Pons (tissue), 1 donor: ENCODE results near the gene CDK10.
"Not testable (repeated sequence)": the region's sequence is repeated elsewhere in the genome, so short reads cannot be mapped to it uniquely, and the experiment has no call there.

ENCODE experiments used
- DNase-seq: peaks from one replicate; pipeline ENCODE4 v3.0.0-alpha.2; 2016; ENCODE audit warnings: low spot score

The CDK10 gene

GRCh38 chr16:89695875-89696669, 9.6 kb downstream of the CDK10 start:
- DNase-seq = no peak

- DNase-seq = no peak
Observed at GRCh38 chr16:89696670-89697128, 10.2 kb downstream of the CDK10 start.

GRCh38 chr16:89697161-89697615, 10.7 kb downstream of the CDK10 start:
- no peak for DNase-seq

- DNase-seq = no peak
Observed at GRCh38 chr16:89697616-89698331, 11.3 kb downstream of the CDK10 start.

GRCh38 chr16:89698717-89699116, 12.2 kb downstream of the CDK10 start:
- not testable (repeated sequence) for DNase-seq

GRCh38 chr16:89699629-89700099, 13.2 kb downstream of the CDK10 start:
- not testable (repeated sequence) for DNase-seq

- DNase-seq = peak; percentile 98
Observed at GRCh38 chr16:89700100-89700648, 13.7 kb downstream of the CDK10 start.

GRCh38 chr16:89700649-89701424, 14.3 kb downstream of the CDK10 start:
- no peak for DNase-seq

- peak; percentile 64 for DNase-seq
Observed at GRCh38 chr16:89701425-89702406, 15.2 kb downstream of the CDK10 start, which contains the start of gene SPATA2L. Gene SPATA2L (minus strand): TSS chr16:89701705. CDS start chr16:89701232, 473 bp downstream.

- DNase-seq = no peak
Observed at GRCh38 chr16:89704281-89704680, 17.8 kb downstream of the CDK10 start.

GRCh38 chr16:89705006-89705405, 18.5 kb downstream of the CDK10 start:
- DNase-seq = no peak

- no peak for DNase-seq
Observed at GRCh38 chr16:89706518-89707260, 20.2 kb downstream of the CDK10 start.

- no peak for DNase-seq
Observed at GRCh38 chr16:89707695-89708094, 21.2 kb downstream of the CDK10 start.

GRCh38 chr16:89708481-89708931, 22.0 kb downstream of the CDK10 start:
- DNase-seq = no peak

GRCh38 chr16:89709166-89709565, 22.7 kb downstream of the CDK10 start:
- no peak for DNase-seq

GRCh38 chr16:89709716-89710432, 23.4 kb downstream of the CDK10 start:
- DNase-seq = no peak

- DNase-seq = no peak
Observed at GRCh38 chr16:89710709-89711564, 24.4 kb downstream of the CDK10 start.
